Rectal smooth muscle tissue (tissue), 1 donor: ENCODE results near the gene MAP2.

Experiments used
- H3K27ac ChIP-seq: one replicate; pipeline ENCODE4 v1.7.0; 2013; ENCODE audit warnings: low read depth, low read length, inconsistent platforms
- H3K27me3 ChIP-seq: one replicate; pipeline ENCODE4 v1.7.0; 2013; ENCODE audit warnings: low read length; ENCODE audit not compliant: control insufficient read depth, insufficient read depth
- H3K36me3 ChIP-seq: one replicate; pipeline ENCODE4 v1.7.0; 2013; ENCODE audit warnings: low read length; ENCODE audit not compliant: control insufficient read depth, insufficient read depth
- H3K4me1 ChIP-seq: one replicate; pipeline ENCODE4 v1.7.0; 2013; ENCODE audit warnings: low read length; ENCODE audit not compliant: control insufficient read depth, insufficient read depth
- H3K4me3 ChIP-seq: one replicate; pipeline ENCODE4 v1.7.0; 2013; ENCODE audit warnings: low read length
- H3K9ac ChIP-seq: one replicate; pipeline ENCODE4 v1.7.0; 2013; ENCODE audit warnings: low read length

The MAP2 gene

DNA sequence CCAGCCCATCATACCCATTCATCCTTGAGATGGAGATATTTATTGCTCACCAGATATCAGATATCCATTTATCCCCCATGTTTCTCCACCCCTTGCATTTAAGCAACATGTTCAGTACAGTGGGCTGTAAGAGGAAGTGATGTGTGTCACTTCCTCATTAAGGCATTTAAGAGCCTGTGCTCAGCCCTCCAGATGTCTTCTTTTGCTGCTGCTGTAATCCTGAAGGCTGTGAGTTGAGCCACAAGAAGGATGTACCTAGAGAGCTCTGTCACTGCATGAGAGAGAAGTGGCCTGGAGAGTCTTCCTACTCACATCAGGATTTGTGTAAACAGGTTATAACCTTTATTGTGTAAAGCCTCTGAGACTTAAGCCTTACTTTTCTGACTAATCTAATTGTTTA lies 195.9 kb downstream of the MAP2 start:
- H3K27me3 ChIP-seq: no peaks in the 10 kb centered on the region
- H3K36me3 ChIP-seq: no peaks in the 10 kb centered on the region
- no peaks in the 10 kb centered on the region for H3K4me1 ChIP-seq
- no peak overlapping the region for H3K4me3 ChIP-seq
- H3K27ac ChIP-seq: no peak overlapping the region
- no peak overlapping the region for H3K9ac ChIP-seq

DNA sequence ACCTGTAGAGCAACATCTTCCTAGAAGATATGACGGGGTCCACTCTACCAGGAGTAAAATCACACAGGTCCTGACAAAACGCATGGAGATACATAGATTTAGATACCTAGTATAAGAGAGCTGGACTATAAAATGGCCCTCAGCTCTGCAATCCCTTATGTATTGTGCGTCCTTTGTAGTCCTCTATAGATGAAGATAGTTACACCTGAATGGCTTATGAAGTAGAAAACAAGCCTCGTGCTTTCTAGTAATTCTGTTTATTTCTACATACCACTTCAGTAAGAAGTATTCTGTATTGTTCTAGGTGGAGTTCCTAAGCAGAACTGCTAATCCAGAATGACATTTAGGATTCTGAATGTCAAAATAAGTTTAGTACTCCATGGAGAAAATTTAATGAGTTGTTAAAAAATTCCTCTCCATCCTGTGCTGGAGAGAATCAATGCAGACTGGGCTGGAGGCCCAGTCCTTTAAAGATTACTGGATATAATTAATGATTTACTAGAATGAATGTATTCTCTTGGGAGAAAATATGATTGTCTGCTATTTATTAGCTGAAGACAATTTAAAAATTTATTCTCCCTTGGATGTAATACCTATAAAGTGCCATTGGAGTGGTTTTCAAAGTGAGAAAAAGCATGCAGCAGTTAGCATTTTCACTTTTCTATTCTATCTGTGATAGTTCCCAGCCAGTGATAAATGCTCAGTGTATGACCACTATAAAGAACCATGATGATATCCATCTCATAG lies 200.5 kb downstream of the MAP2 start:
- H3K27ac ChIP-seq: no peak overlapping the region
- no peaks in the 10 kb centered on the region for H3K4me1 ChIP-seq
- H3K4me3 ChIP-seq: no peak overlapping the region
- H3K9ac ChIP-seq: no peak overlapping the region
- H3K36me3 ChIP-seq: no peaks in the 10 kb centered on the region
- H3K27me3 ChIP-seq: no peaks in the 10 kb centered on the region

DNA sequence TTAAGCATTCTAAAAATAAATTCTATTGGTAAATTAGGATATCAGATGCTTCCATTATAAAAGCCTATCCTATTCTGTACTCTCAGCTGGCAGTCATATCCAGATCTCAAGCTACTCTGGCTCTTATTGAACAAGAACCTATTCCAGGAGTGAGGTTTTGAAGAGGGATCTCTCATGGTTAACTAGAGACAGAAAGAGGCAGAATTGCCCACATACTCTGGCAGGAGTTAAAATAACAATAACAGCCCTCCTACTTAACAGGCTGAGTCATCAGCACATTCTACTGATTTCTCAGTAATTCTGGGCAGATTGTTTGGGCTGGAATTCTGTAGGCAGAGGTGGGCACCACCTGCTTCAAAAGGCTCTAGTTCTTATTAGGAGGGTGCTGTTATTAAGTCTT lies 205.8 kb downstream of the MAP2 start:
- no peaks in the 10 kb centered on the region for H3K36me3 ChIP-seq
- no peaks in the 10 kb centered on the region for H3K4me1 ChIP-seq
- H3K27ac ChIP-seq: no peak overlapping the region
- H3K27me3 ChIP-seq: no peaks in the 10 kb centered on the region
- H3K9ac ChIP-seq: no peak overlapping the region
- no peak overlapping the region for H3K4me3 ChIP-seq

DNA sequence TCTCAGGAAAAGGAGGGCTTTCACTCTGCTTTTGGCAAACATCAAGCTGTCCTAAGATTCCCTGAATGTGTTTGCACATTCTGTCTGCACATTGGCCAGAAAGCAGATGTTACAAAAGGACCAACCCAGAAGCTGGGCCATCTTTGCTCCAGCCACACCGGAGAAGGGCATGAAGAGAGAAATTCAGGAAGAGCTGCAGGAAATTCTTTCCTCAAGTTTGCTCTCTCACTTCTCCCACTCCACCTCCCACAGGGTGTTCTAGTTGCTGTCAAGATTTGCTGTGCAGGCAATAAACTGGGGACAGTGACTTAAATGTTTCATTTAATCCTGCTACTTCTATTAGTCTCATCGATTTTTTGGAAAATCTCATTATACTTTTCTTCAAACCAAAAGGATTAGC lies 210.1 kb downstream of the MAP2 start:
- no peak overlapping the region for H3K9ac ChIP-seq
- no peaks in the 10 kb centered on the region for H3K36me3 ChIP-seq
- no peak overlapping the region for H3K27ac ChIP-seq
- H3K4me1 ChIP-seq: no peaks in the 10 kb centered on the region
- no peak overlapping the region for H3K4me3 ChIP-seq
- no peaks in the 10 kb centered on the region for H3K27me3 ChIP-seq

DNA sequence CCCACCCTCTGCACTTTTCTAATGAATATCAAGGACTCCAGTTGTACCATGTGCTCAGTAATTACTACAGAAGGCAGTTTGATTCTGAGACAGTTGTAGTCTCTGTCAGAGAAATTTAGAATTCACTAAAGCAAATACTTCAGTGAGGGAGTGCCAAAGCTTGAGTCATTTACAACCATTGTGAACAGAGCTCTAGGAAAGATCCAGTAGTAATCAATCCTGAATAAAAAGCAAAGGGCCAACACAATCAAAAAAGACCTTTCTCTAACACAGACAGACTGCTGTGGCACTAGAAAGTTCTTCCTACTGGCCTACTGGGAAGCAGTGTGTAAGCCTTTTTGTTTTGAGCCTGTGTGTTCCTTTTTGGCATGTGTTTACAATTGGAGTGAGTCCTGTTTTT lies 212.2 kb downstream of the MAP2 start:
- Histone ChIP-seq H3K27ac (no peak overlapping the region), H3K4me3 (no peak overlapping the region), H3K27me3 (no peaks in the 10 kb centered on the region), H3K36me3 (no peaks in the 10 kb centered on the region), H3K4me1 (no peaks in the 10 kb centered on the region), H3K9ac (no peak overlapping the region)

DNA sequence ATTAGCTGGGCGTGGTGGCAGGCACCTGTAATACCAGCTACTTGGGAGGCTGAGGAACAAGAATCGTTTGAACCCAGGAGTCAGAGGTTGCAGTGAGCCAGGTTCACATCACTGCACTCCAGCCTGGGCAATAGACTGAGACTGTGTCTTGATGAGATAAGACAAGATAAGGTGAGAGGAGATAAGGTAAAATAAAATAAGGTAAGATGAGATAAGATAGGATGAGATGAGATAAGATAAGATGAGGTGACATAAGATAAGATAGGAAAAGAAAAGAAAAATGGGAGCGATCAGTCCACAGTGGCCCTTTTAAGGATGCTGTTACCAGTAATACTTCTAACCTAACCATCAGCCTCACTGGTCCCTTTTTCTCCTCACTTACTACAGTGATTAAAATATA lies 213.4 kb downstream of the MAP2 start:
- H3K4me1 ChIP-seq: no peaks in the 10 kb centered on the region
- no peaks in the 10 kb centered on the region for H3K27me3 ChIP-seq
- no peak overlapping the region for H3K4me3 ChIP-seq

DNA sequence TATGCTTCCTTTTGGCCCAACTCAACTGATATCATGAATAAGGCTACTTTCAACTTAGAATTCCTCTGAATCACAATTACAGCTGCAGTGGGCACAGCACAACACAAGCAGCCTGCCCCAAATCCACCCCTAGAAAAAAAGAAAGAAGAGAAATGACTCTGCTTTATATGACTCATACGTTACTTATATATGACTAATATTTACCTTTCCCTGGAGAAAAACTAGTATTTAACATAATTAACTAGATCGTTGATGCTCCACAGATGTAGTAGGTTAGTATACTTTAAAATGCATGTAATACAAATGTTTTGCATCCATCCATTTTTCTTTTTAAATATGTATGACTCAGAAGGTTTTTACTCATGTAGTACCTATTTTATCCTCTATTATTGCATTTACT lies 214.5 kb downstream of the MAP2 start:
- no peaks in the 10 kb centered on the region for H3K36me3 ChIP-seq
- H3K27ac ChIP-seq: no peak overlapping the region
- no peak overlapping the region for H3K4me3 ChIP-seq
- no peak overlapping the region for H3K9ac ChIP-seq
- H3K4me1 ChIP-seq: no peaks in the 10 kb centered on the region
- no peaks in the 10 kb centered on the region for H3K27me3 ChIP-seq

More for the DNA sequence above, 213.4 kb downstream of the MAP2 start:
- no peaks in the 10 kb centered on the region for H3K36me3 ChIP-seq
- H3K9ac ChIP-seq: no peak overlapping the region
- H3K27ac ChIP-seq: no peak overlapping the region

DNA sequence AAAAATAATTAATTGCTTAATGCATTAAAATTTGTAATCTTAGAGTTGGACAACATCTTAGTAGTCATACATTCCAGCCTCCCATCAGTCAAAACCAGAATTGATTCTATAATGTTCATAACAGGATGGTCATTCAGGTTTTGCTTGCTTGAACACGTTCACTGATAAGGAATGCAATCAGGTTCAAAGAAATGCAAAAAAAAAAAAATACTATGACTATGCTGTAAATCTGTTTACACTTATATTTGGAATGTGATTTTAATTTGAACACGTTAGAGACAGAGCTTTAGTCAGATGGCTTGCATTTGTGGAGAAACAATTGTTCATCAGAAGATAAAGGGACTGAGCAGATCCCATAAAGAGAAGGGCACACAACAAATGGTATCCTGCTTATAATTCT lies 216.5 kb downstream of the MAP2 start:
- H3K9ac ChIP-seq: no peak overlapping the region

DNA sequence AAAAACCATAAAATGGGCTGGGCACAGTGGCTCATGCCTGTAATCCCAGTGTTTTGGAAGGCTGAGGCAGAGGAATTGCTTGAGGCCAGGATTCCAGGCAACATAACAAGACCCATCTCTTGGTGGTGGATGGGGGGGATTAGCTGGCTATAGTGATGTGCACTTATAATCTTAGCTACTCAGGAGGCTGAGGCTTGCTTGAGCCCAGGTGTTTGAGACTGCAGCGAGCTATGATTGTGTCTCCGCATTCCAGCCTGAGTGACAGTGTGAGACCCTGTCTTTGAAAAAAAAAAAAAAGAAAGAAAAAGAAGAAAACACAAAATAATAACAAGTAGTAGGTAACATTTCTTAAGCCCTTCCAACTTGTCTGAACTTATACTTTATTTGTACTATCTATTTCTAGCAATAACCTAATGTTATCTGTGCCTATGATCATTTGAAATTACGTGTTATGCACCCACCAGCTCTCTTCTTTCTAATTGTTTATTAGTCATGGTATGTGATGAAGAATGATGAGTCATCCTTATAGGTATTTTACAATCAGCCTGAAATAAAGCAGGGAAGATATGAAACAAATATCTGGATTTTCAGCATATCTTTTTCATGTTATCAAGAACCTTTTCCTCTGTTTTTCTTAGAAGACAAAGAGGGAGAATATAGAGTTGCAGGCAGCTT lies 218.4 kb downstream of the MAP2 start:
- Histone ChIP-seq H3K9ac (no peak overlapping the region), H3K4me1 (no peaks in the 10 kb centered on the region), H3K27me3 (no peaks in the 10 kb centered on the region), H3K27ac (no peak overlapping the region), H3K36me3 (no peaks in the 10 kb centered on the region), H3K4me3 (no peak overlapping the region)

More for the DNA sequence above, 216.5 kb downstream of the MAP2 start:
- no peaks in the 10 kb centered on the region for H3K4me1 ChIP-seq
- no peak overlapping the region for H3K4me3 ChIP-seq
- no peaks in the 10 kb centered on the region for H3K36me3 ChIP-seq
- no peak overlapping the region for H3K27ac ChIP-seq
- no peaks in the 10 kb centered on the region for H3K27me3 ChIP-seq

DNA sequence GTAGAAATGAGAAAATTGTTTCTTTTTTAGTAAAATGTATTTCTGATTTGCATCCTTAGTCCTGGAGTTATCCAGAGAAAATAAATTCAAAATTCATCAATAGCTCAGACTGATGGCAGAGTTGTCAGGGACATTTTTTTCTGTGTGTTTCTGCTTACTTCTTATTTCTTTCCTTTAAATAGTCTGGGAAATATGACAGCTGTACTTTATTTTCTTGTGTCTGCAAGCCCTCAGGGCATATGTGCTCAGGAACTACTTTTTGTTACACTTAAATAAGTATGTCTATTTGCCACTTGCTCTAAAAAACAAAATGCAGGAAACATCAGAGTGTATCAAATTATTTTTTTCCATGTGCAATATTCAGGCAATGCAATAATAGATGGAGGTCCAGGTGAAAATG lies 221.0 kb downstream of the MAP2 start:
- Histone ChIP-seq H3K27ac (no peak overlapping the region), H3K27me3 (no peaks in the 10 kb centered on the region), H3K9ac (no peak overlapping the region), H3K4me1 (no peaks in the 10 kb centered on the region), H3K36me3 (no peaks in the 10 kb centered on the region), H3K4me3 (no peak overlapping the region)

DNA sequence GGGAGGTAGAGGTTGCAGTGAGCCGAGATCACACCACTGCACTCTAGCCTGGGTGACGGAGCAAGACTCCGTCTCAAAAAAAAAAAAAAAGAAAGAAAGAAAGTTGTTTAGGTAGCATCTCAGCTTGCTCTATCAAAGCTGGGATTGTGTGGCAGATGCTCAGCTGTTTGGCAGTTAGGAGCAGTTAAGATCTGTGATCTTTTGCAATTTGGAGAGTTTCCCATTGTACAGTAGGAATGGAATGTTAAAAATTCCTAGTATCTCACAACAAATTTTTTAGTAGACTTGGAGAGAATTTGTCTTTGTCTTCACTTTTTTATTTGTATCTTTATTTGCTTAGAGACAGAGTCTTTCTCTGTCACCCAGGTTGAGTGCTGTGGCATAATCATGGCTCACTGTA lies 224.9 kb downstream of the MAP2 start:
- H3K27ac ChIP-seq: no peak overlapping the region
- no peaks in the 10 kb centered on the region for H3K4me1 ChIP-seq
- no peak overlapping the region for H3K9ac ChIP-seq
- no peak overlapping the region for H3K4me3 ChIP-seq
- H3K36me3 ChIP-seq: no peaks in the 10 kb centered on the region
- no peaks in the 10 kb centered on the region for H3K27me3 ChIP-seq

DNA sequence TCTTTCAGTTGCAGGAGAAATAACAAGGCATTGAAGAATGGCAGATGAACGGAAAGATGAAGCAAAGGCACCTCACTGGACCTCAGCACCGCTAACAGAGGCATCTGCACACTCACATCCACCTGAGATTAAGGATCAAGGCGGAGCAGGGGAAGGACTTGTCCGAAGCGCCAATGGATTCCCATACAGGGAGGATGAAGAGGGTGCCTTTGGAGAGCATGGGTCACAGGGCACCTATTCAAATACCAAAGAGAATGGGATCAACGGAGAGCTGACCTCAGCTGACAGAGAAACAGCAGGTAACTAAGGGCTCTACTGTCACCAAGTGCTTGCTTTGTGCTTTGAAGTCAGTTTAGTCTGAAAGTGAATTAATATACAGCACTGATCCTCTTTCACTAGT lies 229.3 kb downstream of the MAP2 start:
- Histone ChIP-seq H3K4me1 (no peaks in the 10 kb centered on the region), H3K27ac (no peak overlapping the region), H3K9ac (no peak overlapping the region), H3K4me3 (no peak overlapping the region), H3K27me3 (no peaks in the 10 kb centered on the region), H3K36me3 (no peaks in the 10 kb centered on the region)

DNA sequence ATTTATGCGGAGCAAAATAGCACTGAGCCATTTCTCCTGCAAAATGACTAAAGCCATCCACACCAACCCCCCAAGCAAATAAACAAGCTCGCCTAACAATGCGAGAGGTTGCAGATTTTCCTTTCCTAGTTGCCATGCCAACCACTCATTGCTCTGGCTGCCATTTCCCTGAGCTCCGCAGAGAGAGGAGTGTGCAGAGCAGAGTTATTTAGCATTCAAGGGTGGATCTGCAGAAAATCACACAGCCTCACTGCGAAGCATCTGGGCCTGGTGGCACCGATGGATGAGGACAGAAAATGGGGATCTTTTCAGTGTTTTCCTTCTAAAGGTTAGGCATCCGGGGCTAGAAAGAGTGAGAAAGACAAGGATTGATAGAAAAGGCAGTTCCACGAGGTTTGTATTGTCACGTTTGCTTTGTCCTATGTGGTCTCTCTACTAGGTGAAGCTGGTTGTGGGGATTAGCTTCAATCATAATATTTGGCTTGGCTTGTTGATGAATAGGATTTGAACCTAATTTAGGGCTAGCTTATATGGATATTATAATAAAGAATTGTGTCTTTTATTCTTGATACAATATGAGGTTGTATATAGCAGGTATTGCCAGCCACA lies 237.5 kb downstream of the MAP2 start:
- H3K4me1 ChIP-seq: no peaks in the 10 kb centered on the region
- no peaks in the 10 kb centered on the region for H3K27me3 ChIP-seq
- H3K36me3 ChIP-seq: no peaks in the 10 kb centered on the region
- H3K9ac ChIP-seq: no peak overlapping the region
- no peak overlapping the region for H3K4me3 ChIP-seq
- H3K27ac ChIP-seq: no peak overlapping the region
